ENCODE results near the gene ULBP2.
"Not testable (repeated sequence)": the region's sequence is repeated elsewhere in the genome, so short reads cannot be mapped to it uniquely, and the experiment has no call there.

The ULBP2 gene

GRCh38 chr6:149933461-149933860 lies 8.4 kb upstream of the ULBP2 start:
- Histone ChIP-seq H3K27me3 (ENCODE audit: low read depth, low read length) (peaks cover 57% of the 10 kb centered on the region), H3K4me1 (ENCODE audit: control insufficient read depth in 1 of 2, insufficient read depth in 2 of 2, low read length in 2 of 2) (peaks cover 4% of the 10 kb centered on the region in 2 donors), H3K4me3 (ENCODE audit: low read depth in 1 of 2, low read length in 2 of 2) (no peak overlapping the region), H3K36me3 (ENCODE audit: control insufficient read depth in 1 of 2, insufficient read depth in 2 of 2, low read length in 2 of 2) (no peaks in the 10 kb centered on the region), H3K27ac (ENCODE audit: low read length) (no peak overlapping the region), H3K9me3 (ENCODE audit: control insufficient read depth in 1 of 2, low read length in 2 of 2) (no peaks in the 10 kb centered on the region)

DNA sequence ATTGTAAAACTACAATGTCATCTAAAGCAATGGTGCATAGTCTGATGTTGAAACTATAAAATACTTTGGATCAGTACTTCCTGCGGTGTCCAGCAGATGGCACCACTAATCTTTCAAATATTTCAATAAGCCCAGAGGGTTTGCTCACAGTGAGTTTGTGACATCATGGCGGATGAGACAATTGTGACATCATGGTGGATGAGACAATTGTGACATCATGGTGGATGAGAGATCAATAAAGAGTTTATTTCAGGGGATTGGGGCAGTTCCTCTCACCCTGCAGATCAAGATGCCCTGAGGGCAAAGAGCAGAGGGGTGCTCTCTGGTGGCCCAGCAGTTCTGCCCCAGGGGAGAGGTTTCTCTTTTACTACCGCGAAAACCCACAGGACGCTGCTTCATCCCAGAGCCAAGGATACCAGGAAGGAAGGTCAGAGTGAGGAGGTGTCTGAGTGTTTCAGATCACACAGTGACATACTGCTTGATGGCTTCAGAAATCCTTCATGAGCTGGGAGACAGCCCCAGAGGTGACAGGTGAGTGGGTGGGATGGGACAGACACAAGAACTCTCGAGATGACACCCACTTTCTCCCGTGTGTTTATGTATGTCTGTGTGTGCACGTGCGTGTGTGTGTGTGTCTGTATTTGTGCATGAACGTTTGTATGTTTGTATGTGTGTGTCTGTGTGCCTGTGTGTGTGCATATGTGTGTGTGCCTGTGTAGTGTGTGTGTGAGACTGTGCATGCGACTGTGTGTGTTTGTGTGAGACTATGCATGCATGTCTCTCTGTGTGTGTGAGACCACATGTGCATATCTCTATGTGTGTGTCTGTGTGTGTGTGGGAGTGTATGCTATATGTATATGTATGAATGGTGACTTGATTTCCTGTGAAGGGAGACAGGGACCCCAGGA lies 7.3 kb upstream of the ULBP2 start:
- peaks cover 5 to 11% of the 10 kb centered on the region in 2 donors for H3K4me1 ChIP-seq (ENCODE audit: control insufficient read depth in 1 of 2, insufficient read depth in 2 of 2, low read length in 2 of 2)
- no peaks in the 10 kb centered on the region for H3K9me3 ChIP-seq (ENCODE audit: control insufficient read depth in 1 of 2, low read length in 2 of 2)
- H3K36me3 ChIP-seq (ENCODE audit: control insufficient read depth in 1 of 2, insufficient read depth in 2 of 2, low read length in 2 of 2) = no peaks in the 10 kb centered on the region
- no peak overlapping the region for H3K27ac ChIP-seq (ENCODE audit: low read length)
- no peak overlapping the region for H3K4me3 ChIP-seq (ENCODE audit: low read depth in 1 of 2, low read length in 2 of 2)
- H3K27me3 ChIP-seq (ENCODE audit: low read depth, low read length) = peaks cover 62% of the 10 kb centered on the region

GRCh38 chr6:149935246-149935645 lies 6.6 kb upstream of the ULBP2 start:
- Histone ChIP-seq H3K27me3 (ENCODE audit: low read depth, low read length) (peaks cover 66% of the 10 kb centered on the region), H3K9me3 (ENCODE audit: control insufficient read depth in 1 of 2, low read length in 2 of 2) (no peaks in the 10 kb centered on the region), H3K4me1 (ENCODE audit: control insufficient read depth in 1 of 2, insufficient read depth in 2 of 2, low read length in 2 of 2) (peaks cover 5 to 11% of the 10 kb centered on the region in 2 donors), H3K27ac (ENCODE audit: low read length) (no peak overlapping the region), H3K4me3 (ENCODE audit: low read depth in 1 of 2, low read length in 2 of 2) (no peak overlapping the region), H3K36me3 (ENCODE audit: control insufficient read depth in 1 of 2, insufficient read depth in 2 of 2, low read length in 2 of 2) (no peaks in the 10 kb centered on the region)

- peaks cover 5 to 11% of the 10 kb centered on the region in 2 donors for H3K4me1 ChIP-seq (ENCODE audit: control insufficient read depth in 1 of 2, insufficient read depth in 2 of 2, low read length in 2 of 2)
- H3K36me3 ChIP-seq (ENCODE audit: control insufficient read depth in 1 of 2, insufficient read depth in 2 of 2, low read length in 2 of 2) = no peaks in the 10 kb centered on the region
- no peak overlapping the region for H3K27ac ChIP-seq (ENCODE audit: low read length)
- peaks cover 71% of the 10 kb centered on the region for H3K27me3 ChIP-seq (ENCODE audit: low read depth, low read length)
- no peaks in the 10 kb centered on the region for H3K9me3 ChIP-seq (ENCODE audit: control insufficient read depth in 1 of 2, low read length in 2 of 2)
- H3K4me3 ChIP-seq (ENCODE audit: low read depth in 1 of 2, low read length in 2 of 2) = no peak overlapping the region
Measured at GRCh38 chr6:149935668-149936067, 6.1 kb upstream of the ULBP2 start.

GRCh38 chr6:149936743-149937142 lies 5.1 kb upstream of the ULBP2 start:
- Histone ChIP-seq H3K27ac (ENCODE audit: low read length) (no peak overlapping the region), H3K36me3 (ENCODE audit: control insufficient read depth in 1 of 2, insufficient read depth in 2 of 2, low read length in 2 of 2) (no peaks in the 10 kb centered on the region), H3K4me1 (ENCODE audit: control insufficient read depth in 1 of 2, insufficient read depth in 2 of 2, low read length in 2 of 2) (peaks cover 5 to 19% of the 10 kb centered on the region in 2 donors), H3K4me3 (ENCODE audit: low read depth in 1 of 2, low read length in 2 of 2) (no peak overlapping the region), H3K27me3 (ENCODE audit: low read depth, low read length) (peaks cover 73% of the 10 kb centered on the region), H3K9me3 (ENCODE audit: control insufficient read depth in 1 of 2, low read length in 2 of 2) (no peaks in the 10 kb centered on the region)

GRCh38 chr6:149938013-149938570 lies 3.7 kb upstream of the ULBP2 start:
- H3K27ac ChIP-seq (ENCODE audit: low read length); H3K36me3 ChIP-seq (ENCODE audit: control insufficient read depth in 1 of 2, insufficient read depth in 2 of 2, low read length in 2 of 2); H3K9me3 ChIP-seq (ENCODE audit: control insufficient read depth in 1 of 2, low read length in 2 of 2): not testable (repeated sequence)
- Histone ChIP-seq H3K27me3 (ENCODE audit: low read depth, low read length) (peaks cover 70% of the 10 kb centered on the region), H3K4me1 (ENCODE audit: control insufficient read depth in 1 of 2, insufficient read depth in 2 of 2, low read length in 2 of 2) (peaks cover 5 to 24% of the 10 kb centered on the region in 2 donors), H3K4me3 (ENCODE audit: low read depth in 1 of 2, low read length in 2 of 2) (peak overlapping the region; percentile 2 to 58)

DNA sequence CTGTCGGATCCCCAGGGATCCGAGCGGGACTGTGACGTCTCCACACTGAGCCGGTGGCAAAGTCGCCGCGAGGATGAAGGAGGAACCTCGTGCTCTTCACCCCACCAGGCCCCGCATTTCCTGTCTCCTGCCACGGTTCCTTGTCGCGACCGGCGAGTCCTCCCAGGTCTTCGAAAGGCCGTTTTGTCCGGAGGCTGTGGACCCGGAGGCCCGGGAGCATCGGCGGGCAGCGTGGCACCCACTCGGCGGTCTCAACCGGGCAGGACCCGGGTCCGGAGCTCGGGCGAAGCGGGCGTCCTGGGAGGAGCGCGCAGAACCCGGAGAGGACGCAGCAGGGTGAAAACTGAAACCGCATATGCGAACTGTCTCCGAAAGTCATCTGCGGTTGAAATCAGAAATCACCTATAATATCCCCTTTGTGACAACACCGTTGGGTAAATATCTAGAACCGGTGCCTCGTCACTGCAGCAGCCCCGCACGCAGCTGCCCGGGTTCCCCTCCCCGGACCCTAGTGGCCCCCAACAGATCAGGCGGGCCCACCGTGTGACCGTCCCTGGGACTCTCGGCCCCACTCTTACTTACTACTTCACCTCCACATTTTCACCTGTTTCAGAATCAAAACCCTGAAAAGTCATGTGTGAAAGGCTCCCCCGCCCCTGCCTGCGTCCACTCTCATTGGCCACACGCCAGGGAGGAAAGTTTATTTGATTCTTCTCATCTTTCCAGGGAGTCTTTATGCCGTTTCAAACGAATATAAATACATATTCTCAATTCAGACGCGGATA lies 3.1 kb upstream of the ULBP2 start:
- H3K9me3 ChIP-seq (ENCODE audit: control insufficient read depth in 1 of 2, low read length in 2 of 2) = no peaks in the 10 kb centered on the region
- peaks cover 5 to 24% of the 10 kb centered on the region in 2 donors for H3K4me1 ChIP-seq (ENCODE audit: control insufficient read depth in 1 of 2, insufficient read depth in 2 of 2, low read length in 2 of 2)
- H3K27ac ChIP-seq (ENCODE audit: low read length) = no peak overlapping the region
- H3K36me3 ChIP-seq (ENCODE audit: control insufficient read depth in 1 of 2, insufficient read depth in 2 of 2, low read length in 2 of 2) = no peaks in the 10 kb centered on the region
- peak overlapping the region; percentile 2 to 58 for H3K4me3 ChIP-seq (ENCODE audit: low read depth in 1 of 2, low read length in 2 of 2)
- H3K27me3 ChIP-seq (ENCODE audit: low read depth, low read length) = peaks cover 67% of the 10 kb centered on the region

- H3K27me3 ChIP-seq (ENCODE audit: low read depth, low read length) = peaks cover 66% of the 10 kb centered on the region
- no peak overlapping the region for H3K4me3 ChIP-seq (ENCODE audit: low read depth in 1 of 2, low read length in 2 of 2)
- H3K9me3 ChIP-seq (ENCODE audit: control insufficient read depth in 1 of 2, low read length in 2 of 2) = no peaks in the 10 kb centered on the region
- no peaks in the 10 kb centered on the region for H3K36me3 ChIP-seq (ENCODE audit: control insufficient read depth in 1 of 2, insufficient read depth in 2 of 2, low read length in 2 of 2)
- peaks cover 5 to 24% of the 10 kb centered on the region in 2 donors for H3K4me1 ChIP-seq (ENCODE audit: control insufficient read depth in 1 of 2, insufficient read depth in 2 of 2, low read length in 2 of 2)
- no peak overlapping the region for H3K27ac ChIP-seq (ENCODE audit: low read length)
Measured at GRCh38 chr6:149939356-149939648, 2.5 kb upstream of the ULBP2 start.

DNA sequence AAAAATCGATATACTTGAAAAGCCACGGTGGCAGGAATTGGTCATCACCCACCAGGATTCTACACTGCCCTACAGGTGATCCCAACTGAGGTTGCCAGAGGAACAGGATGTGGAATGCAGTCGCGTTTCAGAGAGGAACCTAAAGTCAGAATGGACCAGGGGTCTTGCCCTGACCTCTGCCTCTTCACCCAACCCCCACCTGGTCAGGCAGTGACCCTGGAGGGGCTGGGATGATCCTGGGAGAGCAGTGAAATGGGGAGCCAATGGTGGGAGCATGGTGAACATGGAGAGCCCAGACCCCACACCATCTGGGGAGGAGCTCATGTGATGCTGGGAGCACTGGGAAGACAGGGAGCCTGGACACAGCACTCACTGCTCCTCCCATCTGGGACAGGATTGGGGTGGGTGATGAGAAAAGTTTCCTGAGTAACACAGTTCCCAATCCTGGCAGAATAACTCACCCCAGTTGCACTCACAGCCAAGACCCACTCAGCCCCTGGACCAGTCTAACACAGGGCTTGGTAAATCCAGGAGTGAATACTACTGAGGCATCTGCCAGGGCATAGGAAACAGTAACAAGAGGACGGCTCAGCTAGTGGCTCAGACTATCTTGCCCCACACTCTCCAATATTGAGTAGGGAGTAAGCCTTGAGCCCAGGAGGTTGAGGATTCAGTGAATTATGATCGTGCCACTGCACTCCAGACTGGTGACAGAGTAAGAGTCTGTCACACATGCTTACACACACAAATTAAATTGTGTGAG lies 1.7 kb upstream of the ULBP2 start:
- Histone ChIP-seq H3K27ac (ENCODE audit: low read length) (no peak overlapping the region), H3K36me3 (ENCODE audit: control insufficient read depth in 1 of 2, insufficient read depth in 2 of 2, low read length in 2 of 2) (no peaks in the 10 kb centered on the region), H3K27me3 (ENCODE audit: low read depth, low read length) (peaks cover 58% of the 10 kb centered on the region), H3K9me3 (ENCODE audit: control insufficient read depth in 1 of 2, low read length in 2 of 2) (no peaks in the 10 kb centered on the region), H3K4me3 (ENCODE audit: low read depth in 1 of 2, low read length in 2 of 2) (no peak overlapping the region), H3K4me1 (ENCODE audit: control insufficient read depth in 1 of 2, insufficient read depth in 2 of 2, low read length in 2 of 2) (peaks cover 5 to 24% of the 10 kb centered on the region in 2 donors)

DNA sequence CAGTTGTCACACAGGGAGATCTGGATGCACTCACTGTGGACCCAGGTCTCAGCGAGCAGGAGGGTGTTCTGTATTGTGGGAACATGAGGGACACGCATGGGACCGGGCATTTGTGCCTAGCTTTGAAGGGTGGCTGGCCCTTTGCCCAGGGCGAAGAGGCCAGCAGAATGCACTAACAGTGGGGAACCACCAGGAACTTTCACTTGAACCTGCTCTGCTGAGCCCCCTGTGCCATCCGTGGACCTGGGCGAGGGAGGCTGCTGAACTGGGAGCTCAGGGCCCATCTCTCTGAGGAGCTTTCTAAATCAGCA lies 1.2 kb upstream of the ULBP2 start:
- Histone ChIP-seq H3K4me1 (ENCODE audit: control insufficient read depth in 1 of 2, insufficient read depth in 2 of 2, low read length in 2 of 2) (peaks cover 5 to 24% of the 10 kb centered on the region in 2 donors), H3K4me3 (ENCODE audit: low read depth in 1 of 2, low read length in 2 of 2) (no peak overlapping the region), H3K9me3 (ENCODE audit: control insufficient read depth in 1 of 2, low read length in 2 of 2) (no peaks in the 10 kb centered on the region), H3K27me3 (ENCODE audit: low read depth, low read length) (peaks cover 53% of the 10 kb centered on the region), H3K27ac (ENCODE audit: low read length) (no peak overlapping the region), H3K36me3 (ENCODE audit: control insufficient read depth in 1 of 2, insufficient read depth in 2 of 2, low read length in 2 of 2) (no peaks in the 10 kb centered on the region)

GRCh38 chr6:149942461-149942829 lies 631 bp downstream of the ULBP2 start:
- Histone ChIP-seq H3K9me3 (ENCODE audit: control insufficient read depth in 1 of 2, low read length in 2 of 2) (no peaks in the 10 kb centered on the region), H3K36me3 (ENCODE audit: control insufficient read depth in 1 of 2, insufficient read depth in 2 of 2, low read length in 2 of 2) (no peaks in the 10 kb centered on the region), H3K4me1 (ENCODE audit: control insufficient read depth in 1 of 2, insufficient read depth in 2 of 2, low read length in 2 of 2) (peaks cover 5 to 24% of the 10 kb centered on the region in 2 donors), H3K4me3 (ENCODE audit: low read depth in 1 of 2, low read length in 2 of 2) (peak overlapping the region in 1 of 2 donors; percentile 66), H3K27ac (ENCODE audit: low read length) (no peak overlapping the region), H3K27me3 (ENCODE audit: low read depth, low read length) (peaks cover 36% of the 10 kb centered on the region)

All from muscle layer of duodenum (tissue), 2 donors.